ENCODE data around the gene LHFPL6. TPM values are rescaled to one million over a fixed set of nuclear protein-coding genes. Genes with fewer than 3 reads are reported as not detected.

LHFPL6 gene
- 10 to 100 TPM; 12.8 to 27.3 (median 22.5) TPM for total RNA-seq

DNA sequence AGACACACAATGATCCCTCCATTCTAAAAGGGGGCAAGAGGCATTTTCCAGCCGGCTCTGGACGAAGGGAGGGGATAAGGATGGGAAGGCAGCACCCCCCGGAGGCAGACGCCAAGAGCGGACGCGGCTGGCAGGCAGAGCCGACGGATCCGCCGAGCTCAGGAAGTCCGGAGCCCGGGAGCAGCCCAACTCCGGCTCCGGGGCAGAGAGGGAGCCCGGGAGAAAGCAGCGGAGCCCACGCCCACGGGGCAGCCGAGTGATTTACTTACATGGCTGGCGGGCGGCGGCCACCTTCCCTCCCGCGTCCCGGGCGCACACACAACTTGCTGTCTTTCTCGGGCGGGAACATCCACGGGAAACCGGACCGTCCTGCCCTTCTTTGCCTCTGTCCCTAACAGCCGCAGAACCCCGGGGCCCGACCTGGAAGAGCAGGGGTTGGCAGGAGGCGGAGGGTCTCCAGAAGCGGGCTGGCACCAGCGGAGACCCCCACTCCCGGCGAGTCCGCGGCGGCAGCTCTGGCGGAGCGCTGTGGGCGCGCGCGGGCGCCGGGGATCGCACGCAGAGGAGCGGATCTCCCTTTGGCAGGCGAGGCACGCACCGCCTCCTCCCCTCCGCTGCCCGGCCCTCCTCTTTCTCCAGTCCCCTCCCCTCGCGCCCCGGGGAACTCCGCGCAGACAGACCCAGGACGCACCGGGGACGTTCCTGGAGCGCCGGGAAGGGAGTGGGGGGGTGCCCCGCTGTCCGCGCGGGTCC lies at the start of gene LHFPL6:
LHFPL6 (minus strand) TSS at position 580 of the 753 bp plus-strand sequence.
- 0 to 1% methylated on average over 32 to 52 of the region's 73 CpGs for WGBS, 2 donors
- peak in 1 of 2 donors; percentile 16 for TF ChIP-seq POLR2A (IDR thresholded peaks at IDR 0.05)
- TF ChIP-seq, protein P1, sequence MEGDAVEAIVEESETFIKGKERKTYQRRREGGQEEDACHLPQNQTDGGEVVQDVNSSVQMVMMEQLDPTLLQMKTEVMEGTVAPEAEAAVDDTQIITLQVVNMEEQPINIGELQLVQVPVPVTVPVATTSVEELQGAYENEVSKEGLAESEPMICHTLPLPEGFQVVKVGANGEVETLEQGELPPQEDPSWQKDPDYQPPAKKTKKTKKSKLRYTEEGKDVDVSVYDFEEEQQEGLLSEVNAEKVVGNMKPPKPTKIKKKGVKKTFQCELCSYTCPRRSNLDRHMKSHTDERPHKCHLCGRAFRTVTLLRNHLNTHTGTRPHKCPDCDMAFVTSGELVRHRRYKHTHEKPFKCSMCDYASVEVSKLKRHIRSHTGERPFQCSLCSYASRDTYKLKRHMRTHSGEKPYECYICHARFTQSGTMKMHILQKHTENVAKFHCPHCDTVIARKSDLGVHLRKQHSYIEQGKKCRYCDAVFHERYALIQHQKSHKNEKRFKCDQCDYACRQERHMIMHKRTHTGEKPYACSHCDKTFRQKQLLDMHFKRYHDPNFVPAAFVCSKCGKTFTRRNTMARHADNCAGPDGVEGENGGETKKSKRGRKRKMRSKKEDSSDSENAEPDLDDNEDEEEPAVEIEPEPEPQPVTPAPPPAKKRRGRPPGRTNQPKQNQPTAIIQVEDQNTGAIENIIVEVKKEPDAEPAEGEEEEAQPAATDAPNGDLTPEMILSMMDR (IDR thresholded peaks at IDR 0.05): no peak
- peak within 1 kb of the TSS; percentile 80 for H3K4me3 ChIP-seq (ENCODE audit: low read depth, poor library complexity, severe bottlenecking)
- intact Hi-C loops (cut with DNase I; ENCODE audit: low total_unique reads): no loop called here
- peak; percentile 73 to 96 for DNase-seq (ENCODE audit: low spot score in 2 of 2)

DNA sequence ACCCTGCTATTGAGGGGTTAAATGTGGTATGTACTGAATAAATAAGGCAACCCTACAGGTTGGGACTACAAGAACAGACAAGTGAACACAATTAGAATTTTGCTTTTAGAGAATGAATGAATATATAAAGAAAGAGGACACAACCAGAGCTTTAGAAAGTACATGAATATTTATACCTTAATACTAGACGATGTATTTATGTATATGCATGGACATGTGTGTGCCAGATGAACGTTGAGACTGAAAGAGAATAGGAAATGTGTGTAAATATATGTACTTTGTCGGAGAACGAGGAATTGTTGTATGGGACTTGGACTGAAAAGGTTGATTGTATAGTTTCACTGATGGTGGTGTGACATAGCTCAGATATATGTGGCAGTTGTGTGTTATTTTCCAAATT lies 43.1 kb upstream of the LHFPL6 start:
- no peak for DNase-seq (ENCODE audit: low spot score in 2 of 2)
- H3K4me3 ChIP-seq (ENCODE audit: low read depth, poor library complexity, severe bottlenecking): no peak overlapping the region
- TF ChIP-seq, protein P1 (IDR thresholded peaks at IDR 0.05): no peak
- TF ChIP-seq POLR2A (IDR thresholded peaks at IDR 0.05): no peak
- WGBS, 2 donors: 53 to 61% methylated on average over 4 of the region's 4 CpGs
- intact Hi-C loops (cut with DNase I; ENCODE audit: low total_unique reads): no loop called here

DNA sequence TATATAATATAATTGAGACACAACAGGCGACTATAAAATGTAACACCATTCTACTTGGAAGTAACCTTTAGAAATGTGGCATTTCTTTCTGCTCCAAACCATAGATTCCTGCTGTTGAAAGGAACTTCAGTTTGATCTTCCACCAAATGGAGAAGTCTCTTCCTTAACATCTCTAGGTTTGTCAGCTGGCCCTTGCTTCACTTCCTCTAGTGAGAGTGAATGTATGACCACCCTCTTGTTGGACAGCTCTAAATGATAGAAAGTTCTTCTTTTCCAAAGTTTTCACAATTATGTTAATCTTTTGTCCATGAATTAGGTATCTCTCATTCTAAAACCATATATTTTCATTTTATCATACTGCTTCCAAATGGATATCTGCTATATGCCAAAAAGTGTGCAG lies 38.7 kb upstream of the LHFPL6 start:
- no peak overlapping the region for H3K4me3 ChIP-seq (ENCODE audit: low read depth, poor library complexity, severe bottlenecking)
- intact Hi-C loops (cut with DNase I; ENCODE audit: low total_unique reads): no loop called here
- WGBS, 2 donors: 84 to 85% methylated on average over 1 of the region's 1 CpG
- no peak for DNase-seq (ENCODE audit: low spot score in 2 of 2)
- no peak for TF ChIP-seq POLR2A (IDR thresholded peaks at IDR 0.05)
- TF ChIP-seq, protein P1 (IDR thresholded peaks at IDR 0.05): no peak

DNA sequence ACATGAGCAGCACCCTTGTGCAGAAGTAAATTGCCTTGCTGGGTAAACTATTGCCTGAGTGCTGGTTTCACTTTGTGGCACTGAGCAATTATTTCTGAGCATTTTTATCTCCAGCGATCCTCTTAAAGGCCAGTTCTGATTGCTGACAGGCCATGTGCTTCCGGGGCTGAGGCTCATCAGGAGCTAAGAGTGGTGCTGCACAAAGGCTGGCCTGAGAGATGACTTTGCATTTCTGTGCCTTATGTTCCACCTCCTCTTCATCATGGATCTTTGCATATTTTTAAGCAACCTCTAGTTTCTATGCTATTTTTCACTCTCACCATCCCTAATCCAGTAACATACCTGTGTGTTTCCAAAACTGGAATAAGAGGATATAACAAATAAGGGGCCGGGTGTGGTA lies 34.9 kb upstream of the LHFPL6 start:
- 75 to 88% methylated on average over 3 of the region's 3 CpGs for WGBS, 2 donors
- no peak for TF ChIP-seq POLR2A (IDR thresholded peaks at IDR 0.05)
- TF ChIP-seq, protein P1 (IDR thresholded peaks at IDR 0.05): no peak
- DNase-seq (ENCODE audit: low spot score in 2 of 2): no peak
- intact Hi-C loops (cut with DNase I; ENCODE audit: low total_unique reads): no loop called here
- no peak overlapping the region for H3K4me3 ChIP-seq (ENCODE audit: low read depth, poor library complexity, severe bottlenecking)

DNA sequence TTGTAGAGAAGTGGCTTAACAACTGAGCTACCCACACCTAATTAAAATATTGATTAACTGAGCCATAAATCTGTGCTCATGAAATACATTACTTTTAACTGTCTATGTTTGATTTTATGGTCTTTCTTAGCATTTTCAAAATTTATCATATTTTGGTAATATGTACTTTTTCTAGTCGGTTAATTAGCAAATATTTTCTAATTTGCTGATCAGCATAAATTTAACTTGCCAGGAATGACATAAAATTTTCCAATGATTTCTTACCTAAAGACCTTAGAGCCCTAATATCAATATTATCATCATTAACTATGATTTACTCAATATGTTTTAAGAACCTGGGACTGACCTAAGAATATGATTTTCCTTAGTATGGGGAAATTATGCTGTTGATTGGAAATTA lies 32.6 kb upstream of the LHFPL6 start:
- DNase-seq (ENCODE audit: low spot score in 2 of 2): no peak
- no peak for TF ChIP-seq POLR2A (IDR thresholded peaks at IDR 0.05)
- TF ChIP-seq, protein P1 (IDR thresholded peaks at IDR 0.05): no peak
- no peak overlapping the region for H3K4me3 ChIP-seq (ENCODE audit: low read depth, poor library complexity, severe bottlenecking)
- WGBS, 2 donors: 88 to 93% methylated on average over 1 of the region's 1 CpG
- intact Hi-C loops (cut with DNase I; ENCODE audit: low total_unique reads): no loop called here

DNA sequence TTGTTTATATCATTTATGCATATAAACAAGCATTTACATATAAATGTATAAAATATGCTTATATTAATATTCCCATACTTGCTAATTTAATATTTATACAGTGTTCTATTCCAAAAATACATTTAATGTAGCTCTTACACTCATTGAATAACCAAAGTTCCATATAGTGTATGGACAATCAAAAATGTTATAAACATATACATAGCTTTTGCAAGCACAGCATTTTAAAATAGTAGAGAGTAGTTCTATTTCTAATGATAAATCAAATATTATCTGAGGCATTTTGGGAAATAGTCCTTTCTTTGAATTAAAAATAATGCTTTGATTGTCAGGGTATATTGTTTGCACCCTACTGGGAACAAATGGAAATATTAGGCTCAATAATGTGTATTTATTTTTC lies 30.0 kb upstream of the LHFPL6 start:
- no peak for DNase-seq (ENCODE audit: low spot score in 2 of 2)
- intact Hi-C loops (cut with DNase I; ENCODE audit: low total_unique reads): no loop called here
- no peak overlapping the region for H3K4me3 ChIP-seq (ENCODE audit: low read depth, poor library complexity, severe bottlenecking)
- no peak for TF ChIP-seq POLR2A (IDR thresholded peaks at IDR 0.05)
- TF ChIP-seq, protein P1 (IDR thresholded peaks at IDR 0.05): no peak
